Loucy (cell line): ENCODE results near the gene SYNM.

Experiments
- H2AFZ ChIP-seq: fragments of 200-600 bp; sonication (generic); 2 replicates; pipeline ENCODE4 v1.6.0; 2016; ENCODE audit warnings: antibody characterized with exemption, mild to moderate bottlenecking, low read length, moderate library complexity
- H3F3A ChIP-seq: fragments of 200-600 bp; 2 replicates; pipeline ENCODE4 v1.6.0; 2016; ENCODE audit warnings: antibody characterized with exemption, low read depth, mild to moderate bottlenecking
- H3K27me3 ChIP-seq: fragments of 200-600 bp; sonication (generic); 2 replicates; pipeline ENCODE4 v1.6.1; 2014; ENCODE audit warnings: low read length, mild to moderate bottlenecking; ENCODE audit not compliant: insufficient read depth, poor library complexity, severe bottlenecking
- H3K36me3 ChIP-seq: fragments of 200-600 bp; sonication (generic); 2 replicates; pipeline ENCODE4 v1.6.1; 2016; ENCODE audit warnings: low read length; ENCODE audit not compliant: insufficient read depth
- H3K4me1 ChIP-seq: fragments of 200-600 bp; sonication (generic); 2 replicates; pipeline ENCODE4 v1.5.1; 2014; ENCODE audit warnings: low read length, mild to moderate bottlenecking; ENCODE audit not compliant: insufficient read depth, poor library complexity, severe bottlenecking
- H3K4me2 ChIP-seq: fragments of 200-600 bp; sonication (generic); 2 replicates; pipeline ENCODE4 v1.6.0; 2014; ENCODE audit warnings: antibody characterized with exemption, low read length, low read depth, mild to moderate bottlenecking; ENCODE audit not compliant: poor library complexity, severe bottlenecking
- H3K4me3 ChIP-seq: fragments of 200-600 bp; sonication (generic); 2 replicates; pipeline ENCODE4 v1.5.1; 2014; ENCODE audit warnings: low read length, mild to moderate bottlenecking, mixed read lengths; ENCODE audit not compliant: poor library complexity, severe bottlenecking
- H3K79me2 ChIP-seq: fragments of 200-600 bp; sonication (generic); 2 replicates; pipeline ENCODE4 v1.6.1; 2014; ENCODE audit warnings: low read length; ENCODE audit not compliant: insufficient read depth
- H3K9ac ChIP-seq: fragments of 200-600 bp; sonication (generic); 2 replicates; pipeline ENCODE4 v1.6.0; 2014; ENCODE audit warnings: mild to moderate bottlenecking, low read depth, low read length, moderate library complexity; ENCODE audit not compliant: poor library complexity, severe bottlenecking
- H3K9me2 ChIP-seq: fragments of 200-600 bp; sonication (generic); replicated peaks from 2 replicates; pipeline ENCODE4 v1.6.1; 2016; ENCODE audit warnings: low read depth, low read length, mixed read lengths
- H3K9me3 ChIP-seq: fragments of 200-600 bp; sonication (generic); 2 replicates; pipeline ENCODE4 v1.6.1; 2014; ENCODE audit warnings: mild to moderate bottlenecking, antibody characterized with exemption, low read length, low read depth; ENCODE audit not compliant: insufficient read depth
- H4K20me1 ChIP-seq: fragments of 200-600 bp; sonication (generic); 2 replicates; pipeline ENCODE4 v1.6.0; 2014; ENCODE audit warnings: antibody characterized with exemption, low read length, mild to moderate bottlenecking; ENCODE audit not compliant: insufficient read depth, poor library complexity, severe bottlenecking
- CTCF ChIP-seq: fragments of 200-600 bp; sonication (generic); conservative IDR thresholded peaks from 2 replicates; pipeline ENCODE4 v1.5.1; 2014; ENCODE audit warnings: mild to moderate bottlenecking, antibody characterized with exemption, low read length
- EZH2phosphoT487 ChIP-seq: fragments of 200-600 bp; IDR thresholded peaks from 2 replicates; pipeline ENCODE4 v1.6.1; 2018; ENCODE audit warnings: antibody characterized with exemption, mild to moderate bottlenecking, moderate library complexity, borderline replicate concordance

SYNM gene

GRCh38 chr15:99131441-99132023, 26.7 kb downstream of the SYNM start:
- Histone ChIP-seq H2AFZ (no peak overlapping the region), H3K9ac (no peak overlapping the region), H4K20me1 (no peaks in the 10 kb centered on the region), H3K4me2 (no peak overlapping the region), H3K9me2 (no peaks in the 10 kb centered on the region), H3K27me3 (no peaks in the 10 kb centered on the region), H3K4me3 (no peak overlapping the region), H3K4me1 (no peaks in the 10 kb centered on the region), H3K9me3 (no peaks in the 10 kb centered on the region), H3K79me2 (no peaks in the 10 kb centered on the region), H3K36me3 (no peaks in the 10 kb centered on the region), H3F3A (no peaks in the 10 kb centered on the region)
- TF ChIP-seq CTCF = no peak
- TF ChIP-seq EZH2phosphoT487 = no peak

GRCh38 chr15:99132122-99132521, 27.2 kb downstream of the SYNM start:
- H4K20me1 ChIP-seq = no peaks in the 10 kb centered on the region
- H3K79me2 ChIP-seq = no peaks in the 10 kb centered on the region
- H3K4me3 ChIP-seq = no peak overlapping the region
- no peaks in the 10 kb centered on the region for H3K27me3 ChIP-seq
- no peaks in the 10 kb centered on the region for H3K9me2 ChIP-seq
- H3F3A ChIP-seq = no peaks in the 10 kb centered on the region
- H2AFZ ChIP-seq = no peak overlapping the region
- H3K36me3 ChIP-seq = no peaks in the 10 kb centered on the region
- TF ChIP-seq CTCF (no peak), EZH2phosphoT487 (no peak)
- no peak overlapping the region for H3K9ac ChIP-seq
- H3K4me2 ChIP-seq = no peak overlapping the region
- H3K4me1 ChIP-seq = no peaks in the 10 kb centered on the region
- H3K9me3 ChIP-seq = no peaks in the 10 kb centered on the region

- Histone ChIP-seq H3K4me1 (no peaks in the 10 kb centered on the region), H3K79me2 (no peaks in the 10 kb centered on the region), H3F3A (no peaks in the 10 kb centered on the region), H2AFZ (no peak overlapping the region), H3K27me3 (no peaks in the 10 kb centered on the region), H3K36me3 (no peaks in the 10 kb centered on the region), H3K4me3 (no peak overlapping the region), H3K9me3 (no peaks in the 10 kb centered on the region), H3K9ac (no peak overlapping the region), H4K20me1 (no peaks in the 10 kb centered on the region), H3K9me2 (no peaks in the 10 kb centered on the region), H3K4me2 (no peak overlapping the region)
- no peak for TF ChIP-seq CTCF
- TF ChIP-seq EZH2phosphoT487 = no peak
These were observed 27.9 kb downstream of the SYNM start for GRCh38 chr15:99132634-99133287.
